HUES48 (cell line): ENCODE data around the gene LRRC15.

ENCODE experiments used
- H3K27ac ChIP-seq: one replicate; pipeline ENCODE4 v1.7.0; 2013; ENCODE audit warnings: low read depth, low read length, inconsistent platforms
- H3K27me3 ChIP-seq: 2 replicates; pipeline ENCODE4 v1.6.1; 2013; ENCODE audit warnings: mild to moderate bottlenecking, low read length; ENCODE audit not compliant: control insufficient read depth, insufficient read depth
- H3K36me3 ChIP-seq: 2 replicates; pipeline ENCODE4 v1.6.1; 2013; ENCODE audit warnings: low read length; ENCODE audit not compliant: control insufficient read depth, insufficient read depth
- H3K4me1 ChIP-seq: 2 replicates; pipeline ENCODE4 v1.6.1; 2013; ENCODE audit warnings: mild to moderate bottlenecking, low read length; ENCODE audit not compliant: control insufficient read depth, insufficient read depth
- H3K4me3 ChIP-seq: 2 replicates; pipeline ENCODE4 v1.5.1; 2013; ENCODE audit warnings: mild to moderate bottlenecking, low read depth, low read length
- H3K9ac ChIP-seq: 2 replicates; pipeline ENCODE4 v1.6.1; 2013; ENCODE audit warnings: mild to moderate bottlenecking, low read depth, low read length, moderate library complexity
- H3K9me3 ChIP-seq: 2 replicates; pipeline ENCODE4 v1.6.1; 2013; ENCODE audit warnings: low read length; ENCODE audit not compliant: control insufficient read depth, insufficient read depth

LRRC15 gene

GRCh38 chr3:194376241-194376560 lies 6.7 kb upstream of the LRRC15 start:
- Histone ChIP-seq H3K27me3 (no peaks in the 10 kb centered on the region), H3K4me1 (peaks cover 10% of the 10 kb centered on the region; the same call in 1 of the 2 replicates), H3K9ac (no peak overlapping the region), H3K36me3 (no peaks in the 10 kb centered on the region), H3K9me3 (no peaks in the 10 kb centered on the region), H3K27ac (no peak overlapping the region), H3K4me3 (no peak overlapping the region)

- Histone ChIP-seq H3K4me3 (no peak overlapping the region), H3K27me3 (no peaks in the 10 kb centered on the region), H3K27ac (no peak overlapping the region), H3K4me1 (peaks cover 10% of the 10 kb centered on the region; the same call in 1 of the 2 replicates), H3K36me3 (no peaks in the 10 kb centered on the region), H3K9ac (no peak overlapping the region), H3K9me3 (no peaks in the 10 kb centered on the region)
Measured at GRCh38 chr3:194375473-194376240, 6.1 kb upstream of the LRRC15 start.

GRCh38 chr3:194374935-194375334 lies 5.4 kb upstream of the LRRC15 start:
- no peak overlapping the region for H3K9ac ChIP-seq
- no peaks in the 10 kb centered on the region for H3K27me3 ChIP-seq
- H3K4me1 ChIP-seq = peaks cover 8% of the 10 kb centered on the region; the same call in 1 of the 2 replicates
- no peaks in the 10 kb centered on the region for H3K36me3 ChIP-seq
- H3K27ac ChIP-seq = no peak overlapping the region
- H3K4me3 ChIP-seq = no peak overlapping the region
- no peaks in the 10 kb centered on the region for H3K9me3 ChIP-seq

GRCh38 chr3:194373899-194374298 lies 4.4 kb upstream of the LRRC15 start:
- Histone ChIP-seq H3K27ac (no peak overlapping the region), H3K4me1 (peaks cover 15% of the 10 kb centered on the region; the same call in 1 of the 2 replicates), H3K4me3 (no peak overlapping the region)

GRCh38 chr3:194373028-194373427 lies 3.5 kb upstream of the LRRC15 start:
- H3K9me3 ChIP-seq = no peaks in the 10 kb centered on the region
- no peaks in the 10 kb centered on the region for H3K36me3 ChIP-seq
- peaks cover 15% of the 10 kb centered on the region; the same call in 1 of the 2 replicates for H3K4me1 ChIP-seq
- no peak overlapping the region for H3K9ac ChIP-seq
- no peak overlapping the region for H3K27ac ChIP-seq
- peaks cover 16% of the 10 kb centered on the region for H3K27me3 ChIP-seq
- H3K4me3 ChIP-seq = no peak overlapping the region

More at GRCh38 chr3:194373899-194374298, 4.4 kb upstream of the LRRC15 start:
- no peaks in the 10 kb centered on the region for H3K9me3 ChIP-seq
- peaks cover 8% of the 10 kb centered on the region for H3K27me3 ChIP-seq
- no peaks in the 10 kb centered on the region for H3K36me3 ChIP-seq
- H3K9ac ChIP-seq = no peak overlapping the region

- H3K9ac ChIP-seq = no peak overlapping the region
- H3K27me3 ChIP-seq = peaks cover 16% of the 10 kb centered on the region
- no peak overlapping the region for H3K27ac ChIP-seq
- H3K36me3 ChIP-seq = no peaks in the 10 kb centered on the region
- no peak overlapping the region for H3K4me3 ChIP-seq
- H3K9me3 ChIP-seq = no peaks in the 10 kb centered on the region
- H3K4me1 ChIP-seq = peaks cover 11% of the 10 kb centered on the region; the same call in 1 of the 2 replicates
Measured at GRCh38 chr3:194370753-194371152, 1.2 kb upstream of the LRRC15 start.

- Histone ChIP-seq H3K4me1 (peaks cover 7% of the 10 kb centered on the region; the same call in 1 of the 2 replicates), H3K9ac (no peak overlapping the region), H3K27ac (no peak overlapping the region), H3K27me3 (peaks cover 16% of the 10 kb centered on the region), H3K9me3 (no peaks in the 10 kb centered on the region), H3K36me3 (no peaks in the 10 kb centered on the region), H3K4me3 (no peak overlapping the region)
Measured at GRCh38 chr3:194368918-194369317, 625 bp downstream of the LRRC15 start.

- no peak overlapping the region for H3K27ac ChIP-seq
- H3K36me3 ChIP-seq = no peaks in the 10 kb centered on the region
- H3K27me3 ChIP-seq = peaks cover 16% of the 10 kb centered on the region
- no peak overlapping the region for H3K4me3 ChIP-seq
- no peak overlapping the region for H3K9ac ChIP-seq
- H3K9me3 ChIP-seq = no peaks in the 10 kb centered on the region
- H3K4me1 ChIP-seq = peaks cover 7% of the 10 kb centered on the region; the same call in 1 of the 2 replicates
Measured at GRCh38 chr3:194367992-194368841, 1.3 kb downstream of the LRRC15 start.

- Histone ChIP-seq H3K36me3 (no peaks in the 10 kb centered on the region), H3K27ac (no peak overlapping the region), H3K9ac (no peak overlapping the region), H3K4me3 (no peak overlapping the region), H3K9me3 (no peaks in the 10 kb centered on the region), H3K4me1 (peaks cover 7% of the 10 kb centered on the region; the same call in 1 of the 2 replicates), H3K27me3 (peaks cover 16% of the 10 kb centered on the region)
Measured at GRCh38 chr3:194365978-194366490, 3.5 kb downstream of the LRRC15 start.

GRCh38 chr3:194365526-194365925 lies 4.0 kb downstream of the LRRC15 start:
- Histone ChIP-seq H3K9me3 (no peaks in the 10 kb centered on the region), H3K27ac (no peak overlapping the region), H3K36me3 (no peaks in the 10 kb centered on the region), H3K4me1 (peaks cover 7% of the 10 kb centered on the region; the same call in 1 of the 2 replicates), H3K4me3 (no peak overlapping the region), H3K27me3 (peaks cover 16% of the 10 kb centered on the region), H3K9ac (no peak overlapping the region)
